ENCODE measurements around the gene NFATC1. TPM values are rescaled to one million over a fixed set of nuclear protein-coding genes. Genes with fewer than 3 reads are reported as not detected.

NFATC1 gene
- total RNA-seq, 2 donors from 2014 or later: 27.6 to 40.8 TPM

GRCh38 chr18:79521416-79522205, 125.9 kb downstream of the NFATC1 start:
- H3K27ac ChIP-seq: no peak overlapping the region
- TF ChIP-seq CTCF (IDR thresholded peaks at IDR 0.05): no peak
- DNase-seq (ENCODE audit: low spot score): no peak
- H3K27me3 ChIP-seq (replicated peaks; ENCODE audit: insufficient read depth): no peaks in the 10 kb centered on the region
- no peaks in the 10 kb centered on the region for H3K9me3 ChIP-seq
- no peak overlapping the region for H3K4me3 ChIP-seq
- H3K4me1 ChIP-seq (ENCODE audit: control insufficient read depth in 1 of 2, low read depth in 2 of 2): peaks cover 6 to 11% of the 10 kb centered on the region in 2 donors
- no peak for ATAC-seq (ENCODE audit: insufficient number of reproducible peaks, low FRiP score, low read depth)
- no peaks in the 10 kb centered on the region for H3K36me3 ChIP-seq

GRCh38 chr18:79522451-79523205, 126.9 kb downstream of the NFATC1 start:
- no peak for TF ChIP-seq CTCF (IDR thresholded peaks at IDR 0.05)
- DNase-seq (ENCODE audit: low spot score) (no peak), ATAC-seq (ENCODE audit: insufficient number of reproducible peaks, low FRiP score, low read depth) (no peak)
- Histone ChIP-seq H3K27me3 (replicated peaks; ENCODE audit: insufficient read depth) (no peaks in the 10 kb centered on the region), H3K4me1 (ENCODE audit: control insufficient read depth in 1 of 2, low read depth in 2 of 2) (peaks cover 6 to 15% of the 10 kb centered on the region in 2 donors), H3K4me3 (no peak overlapping the region), H3K27ac (no peak overlapping the region), H3K36me3 (no peaks in the 10 kb centered on the region), H3K9me3 (no peaks in the 10 kb centered on the region)

GRCh38 chr18:79523206-79523735, 127.5 kb downstream of the NFATC1 start:
- peaks cover 6 to 15% of the 10 kb centered on the region in 2 donors for H3K4me1 ChIP-seq (ENCODE audit: control insufficient read depth in 1 of 2, low read depth in 2 of 2)
- H3K4me3 ChIP-seq: no peak overlapping the region
- no peaks in the 10 kb centered on the region for H3K27me3 ChIP-seq (replicated peaks; ENCODE audit: insufficient read depth)
- no peak for TF ChIP-seq CTCF (IDR thresholded peaks at IDR 0.05)
- H3K9me3 ChIP-seq: no peaks in the 10 kb centered on the region
- ATAC-seq (ENCODE audit: insufficient number of reproducible peaks, low FRiP score, low read depth): no peak
- H3K27ac ChIP-seq: no peak overlapping the region
- DNase-seq (ENCODE audit: low spot score): no peak
- H3K36me3 ChIP-seq: peaks cover 3% of the 10 kb centered on the region

GRCh38 chr18:79523736-79524180, 128.0 kb downstream of the NFATC1 start:
- no peak overlapping the region for H3K4me3 ChIP-seq
- H3K36me3 ChIP-seq: peaks cover 4% of the 10 kb centered on the region
- DNase-seq (ENCODE audit: low spot score): no peak
- H3K9me3 ChIP-seq: no peaks in the 10 kb centered on the region
- TF ChIP-seq CTCF (IDR thresholded peaks at IDR 0.05): no peak
- no peak overlapping the region for H3K27ac ChIP-seq
- H3K4me1 ChIP-seq (ENCODE audit: control insufficient read depth in 1 of 2, low read depth in 2 of 2): peaks cover 6 to 15% of the 10 kb centered on the region in 2 donors
- H3K27me3 ChIP-seq (replicated peaks; ENCODE audit: insufficient read depth): no peaks in the 10 kb centered on the region
- no peak for ATAC-seq (ENCODE audit: insufficient number of reproducible peaks, low FRiP score, low read depth)
